ENCODE data around the gene CCR3.
"Not testable (repeated sequence)": the region's sequence is repeated elsewhere in the genome, so short reads cannot be mapped to it uniquely, and the experiment has no call there.

Gene CCR3

DNA sequence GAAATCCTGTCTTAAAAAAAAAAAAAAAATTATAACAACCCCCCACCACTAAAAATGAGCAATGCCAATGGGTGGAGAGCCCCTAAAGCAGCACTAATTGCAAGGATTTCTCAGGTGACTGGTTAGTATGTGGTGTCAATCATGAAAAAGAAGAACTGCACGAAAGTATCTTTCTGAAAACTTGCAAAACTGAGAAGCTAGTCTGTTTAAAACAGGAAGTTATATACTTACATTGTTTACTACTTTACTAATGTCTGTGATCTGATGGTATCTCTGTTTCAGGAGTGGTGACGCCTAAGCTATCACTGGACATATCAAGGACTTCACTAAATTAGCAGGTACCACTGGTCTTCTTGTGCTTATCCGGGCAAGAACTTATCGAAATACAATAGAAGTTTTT lies at the start of gene CCR3:
CCR3 (plus strand) TSS at position 341 of the 400 bp plus-strand sequence. CDS start 22,699 bp downstream, outside the sequence.
- DNase-seq (ENCODE audit: low read depth): no peak

DNA sequence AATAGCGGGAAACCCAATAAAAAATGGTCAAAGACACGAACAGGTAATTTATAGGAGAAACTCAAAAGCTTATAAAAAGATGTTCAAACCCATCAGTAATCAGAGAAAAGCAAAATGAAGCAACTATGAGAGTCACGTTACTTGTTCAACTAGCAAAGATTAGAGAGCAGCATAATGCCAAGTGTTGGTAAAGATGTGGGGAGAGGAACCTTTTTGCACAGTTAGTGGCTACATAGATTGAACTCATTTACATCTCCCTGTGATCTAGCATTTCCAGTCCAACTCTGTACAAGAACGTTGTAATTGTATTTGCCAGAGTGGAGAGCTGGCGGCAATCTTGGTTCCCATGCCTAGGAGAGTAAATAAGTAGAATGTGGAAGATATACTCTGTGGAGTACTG lies 49.3 kb upstream of the CCR3 start:
- no peak for DNase-seq (ENCODE audit: low read depth)

DNA sequence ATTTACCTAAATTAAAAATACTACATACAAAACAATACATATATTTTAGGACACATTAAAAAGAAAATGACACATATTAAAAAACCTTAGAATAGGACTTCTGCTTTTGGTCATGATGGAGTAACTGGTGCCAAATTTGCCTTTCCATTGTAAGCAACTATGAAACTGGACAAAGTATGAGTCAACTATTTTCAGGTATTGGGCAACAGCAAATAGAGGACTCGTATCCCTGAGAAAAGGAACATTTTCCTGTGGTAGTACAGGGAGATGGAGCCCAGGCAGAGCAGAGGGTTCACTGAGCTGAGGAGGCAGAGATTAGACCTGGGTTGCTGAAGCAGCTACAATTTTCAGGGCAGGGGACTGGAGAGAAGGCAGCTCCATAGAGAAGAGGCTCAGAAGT lies 48.8 kb upstream of the CCR3 start:
- DNase-seq (ENCODE audit: low read depth): no peak

DNA sequence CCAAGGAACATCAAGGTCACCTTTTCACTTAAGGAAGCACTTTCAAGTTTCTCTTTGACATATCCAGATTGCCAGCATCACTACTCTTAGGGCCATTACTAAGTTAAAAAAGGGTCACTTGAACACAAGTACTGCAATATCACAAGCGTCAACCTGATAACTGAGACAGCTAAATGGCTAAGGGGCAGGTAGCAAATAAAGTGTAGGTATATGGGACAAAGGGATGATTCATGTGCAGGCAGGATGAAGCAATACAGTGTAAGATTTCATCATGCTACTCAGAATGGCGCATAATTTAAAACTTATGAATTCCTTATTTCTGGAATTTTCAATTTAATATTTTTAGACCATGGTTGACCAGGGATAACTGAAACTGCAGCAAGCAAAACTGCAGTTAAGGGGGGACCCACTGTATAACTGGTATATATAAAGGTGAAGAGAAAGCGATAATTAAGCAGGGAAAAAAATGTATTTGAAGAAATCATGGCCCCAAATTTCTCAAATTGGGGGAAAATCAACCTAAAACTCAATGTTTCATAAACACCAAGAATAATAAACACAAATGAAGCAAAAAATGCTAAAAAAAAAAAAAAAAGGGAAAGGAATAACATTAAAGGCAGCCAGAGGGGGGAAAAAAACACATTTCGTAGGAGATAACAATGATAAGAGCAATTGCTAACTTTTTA lies 47.2 kb upstream of the CCR3 start:
- no peak for DNase-seq (ENCODE audit: low read depth)

DNA sequence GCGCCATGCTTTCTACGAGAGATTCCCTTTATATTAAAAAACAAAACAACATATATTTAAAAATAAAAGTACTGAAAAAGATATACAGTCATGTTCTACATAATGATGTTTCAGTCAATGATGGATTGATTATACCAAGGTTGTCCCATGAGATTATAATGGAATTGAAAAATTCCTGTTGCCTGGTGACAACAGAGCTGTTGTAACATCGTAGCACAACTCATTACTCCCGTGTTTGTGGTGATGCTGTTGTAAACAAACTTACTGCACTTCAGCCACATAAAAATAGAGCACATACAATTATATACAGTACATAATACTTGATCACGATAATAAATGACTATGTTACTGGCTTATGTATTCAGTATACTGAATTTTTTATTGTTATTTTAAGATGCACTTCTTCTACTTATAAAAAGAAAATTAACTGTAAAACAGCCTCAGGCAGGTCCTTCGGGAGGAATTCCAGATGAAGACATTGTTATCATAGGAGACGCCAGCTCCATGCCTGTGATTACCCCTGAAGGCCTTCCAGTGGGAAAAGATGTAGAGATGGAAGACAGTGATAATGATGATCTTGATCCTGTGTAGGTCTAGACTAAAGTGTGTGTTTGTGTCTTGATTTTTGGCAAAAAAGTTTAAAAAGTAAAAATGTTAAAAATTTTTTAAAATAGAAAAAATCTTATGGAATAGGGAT lies 45.9 kb upstream of the CCR3 start:
- DNase-seq (ENCODE audit: low read depth): no peak

DNA sequence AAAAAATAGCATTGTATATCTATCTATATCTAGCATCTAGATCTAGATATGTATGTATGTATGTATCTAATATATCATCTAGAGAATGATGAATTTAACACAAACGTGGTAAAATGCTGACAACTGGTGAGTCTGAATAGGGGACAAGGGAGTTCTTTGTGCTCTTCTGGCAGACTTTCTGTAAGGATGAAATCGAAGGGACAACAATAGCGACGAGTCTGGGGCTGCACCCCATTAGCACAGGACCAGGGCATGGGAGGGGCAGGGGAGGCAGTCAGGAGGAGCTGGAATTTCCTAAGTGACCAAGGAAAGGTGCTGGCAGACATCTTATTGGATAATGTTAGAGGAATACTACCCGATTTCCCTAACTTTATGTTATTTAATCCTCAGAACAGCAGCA lies 42.0 kb upstream of the CCR3 start:
- DNase-seq (ENCODE audit: low read depth): no peak

DNA sequence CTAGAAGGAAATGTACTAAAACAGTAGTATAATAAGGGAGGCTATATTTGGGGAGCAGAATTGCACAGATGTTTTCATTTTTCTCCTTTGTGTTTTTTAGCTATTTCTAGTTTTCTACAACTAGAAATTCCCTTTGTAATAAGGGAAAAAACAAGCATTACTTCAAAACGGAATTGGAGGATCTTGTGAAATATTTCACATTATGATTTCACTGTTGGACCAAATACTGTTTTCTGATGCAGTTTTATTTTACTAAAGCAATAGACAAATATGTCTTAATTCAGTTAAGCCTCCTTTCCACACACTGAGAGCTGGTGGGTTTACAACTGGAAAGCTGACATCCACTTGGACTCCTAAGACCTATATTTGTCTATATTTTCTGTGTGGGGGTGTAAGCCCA lies 41.5 kb upstream of the CCR3 start:
- DNase-seq (ENCODE audit: low read depth): no peak

DNA sequence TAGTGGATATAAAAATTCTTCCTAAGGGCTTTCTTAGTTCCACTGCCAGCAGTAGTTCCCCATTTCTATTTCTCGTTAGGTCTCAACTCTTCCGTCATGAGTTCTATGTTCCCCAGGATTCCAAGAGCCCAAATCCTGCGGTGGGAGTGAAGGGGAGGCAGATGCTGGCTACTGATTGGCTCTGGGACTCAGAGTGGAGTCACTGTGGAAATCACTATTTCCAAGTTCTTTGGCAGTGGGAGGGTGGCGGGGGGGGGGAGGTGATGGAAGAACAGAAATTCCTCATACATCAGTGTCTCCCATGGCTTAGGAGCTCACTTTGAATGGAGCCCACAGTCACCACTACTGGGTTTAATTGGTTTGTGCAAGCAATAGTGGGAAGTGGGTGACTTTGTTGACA lies 39.7 kb upstream of the CCR3 start:
- no peak for DNase-seq (ENCODE audit: low read depth)

DNA sequence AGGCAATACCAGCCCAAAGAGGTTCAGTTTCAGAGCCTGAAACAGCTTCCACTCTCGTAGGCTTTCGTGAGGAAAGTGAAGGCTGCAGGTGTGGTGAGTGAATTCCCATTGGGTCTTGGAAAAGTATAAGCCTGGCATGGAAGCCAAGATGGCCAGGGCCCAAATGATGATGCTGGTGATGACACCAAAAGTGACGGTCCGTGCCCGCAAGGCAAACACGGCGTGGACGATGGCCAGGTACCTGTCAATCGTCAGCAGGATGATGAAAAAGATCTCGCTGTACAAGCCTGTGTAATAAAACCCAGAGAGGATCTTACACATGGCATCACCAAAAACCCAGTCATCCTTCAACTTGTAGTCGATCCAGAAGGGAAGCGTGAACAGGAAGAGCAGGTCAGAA lies 38.6 kb upstream of the CCR3 start:
- no peak for DNase-seq (ENCODE audit: low read depth)

DNA sequence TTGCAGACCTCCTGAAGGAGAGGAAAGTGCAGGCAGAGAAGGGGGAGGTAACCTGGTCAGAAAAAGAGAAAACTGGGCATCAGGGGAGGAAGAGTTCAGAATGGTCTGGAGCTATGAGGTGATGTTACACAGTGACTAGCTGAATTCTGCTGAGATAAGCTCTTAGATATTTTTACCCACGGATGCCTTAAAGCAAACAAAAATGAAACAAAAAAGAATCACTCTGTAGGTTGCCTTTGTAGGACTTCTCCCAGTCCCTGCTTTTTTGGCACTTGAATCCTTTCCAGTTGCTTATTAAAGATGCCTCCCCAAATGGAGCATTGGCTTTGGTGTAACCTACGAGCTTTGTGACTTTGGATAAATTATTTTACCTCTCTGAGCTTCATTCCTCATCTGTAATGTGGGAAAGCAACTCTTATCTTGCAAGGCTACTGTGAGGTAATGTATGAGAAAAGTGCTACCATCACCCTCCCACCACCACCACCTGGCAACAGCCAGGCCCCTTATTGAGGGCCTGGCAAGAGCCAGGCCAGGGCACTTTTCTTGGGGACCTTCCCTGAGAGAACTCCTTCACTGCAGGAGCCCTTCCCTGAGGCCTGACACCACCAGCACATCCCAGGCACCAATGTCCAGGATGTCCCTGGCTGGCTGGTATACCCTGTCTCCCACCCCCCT lies 36.8 kb upstream of the CCR3 start:
- DNase-seq (ENCODE audit: low read depth): no peak

DNA sequence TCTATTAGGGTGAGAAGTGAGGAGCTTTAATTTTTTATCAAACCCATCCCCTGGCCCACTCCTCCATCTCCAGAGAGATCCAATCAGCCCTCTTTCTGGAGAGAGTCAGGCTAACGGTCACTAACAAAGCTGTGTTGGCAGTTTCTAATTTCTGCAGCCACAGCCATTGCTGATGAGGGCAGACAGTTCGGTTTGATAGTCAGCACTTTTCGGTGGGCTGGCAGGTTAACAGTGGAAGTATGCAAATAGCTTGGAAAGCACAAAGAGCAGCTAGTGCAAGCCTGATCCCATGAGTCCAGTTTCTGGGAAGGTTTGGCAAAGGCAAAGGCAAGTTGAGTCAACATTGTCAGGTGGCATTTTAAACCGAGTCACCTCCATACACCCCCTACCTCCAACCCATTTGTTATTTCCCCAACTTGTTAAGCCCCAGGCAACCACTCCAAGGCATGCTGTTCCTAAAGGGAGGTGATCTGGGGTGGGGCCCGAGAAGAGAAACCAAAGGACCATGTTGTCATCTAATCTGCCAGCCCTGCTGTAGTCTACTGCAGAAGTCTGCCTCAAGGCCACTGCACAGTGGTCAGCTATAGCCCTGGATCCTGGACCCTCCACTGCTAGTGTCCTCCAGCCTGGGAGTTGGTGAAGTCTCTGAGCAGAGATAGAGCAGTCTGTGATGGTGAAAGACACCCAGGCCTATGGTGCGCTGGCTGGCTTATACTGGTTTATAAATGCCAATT lies 35.8 kb upstream of the CCR3 start:
- no peak for DNase-seq (ENCODE audit: low read depth)

DNA sequence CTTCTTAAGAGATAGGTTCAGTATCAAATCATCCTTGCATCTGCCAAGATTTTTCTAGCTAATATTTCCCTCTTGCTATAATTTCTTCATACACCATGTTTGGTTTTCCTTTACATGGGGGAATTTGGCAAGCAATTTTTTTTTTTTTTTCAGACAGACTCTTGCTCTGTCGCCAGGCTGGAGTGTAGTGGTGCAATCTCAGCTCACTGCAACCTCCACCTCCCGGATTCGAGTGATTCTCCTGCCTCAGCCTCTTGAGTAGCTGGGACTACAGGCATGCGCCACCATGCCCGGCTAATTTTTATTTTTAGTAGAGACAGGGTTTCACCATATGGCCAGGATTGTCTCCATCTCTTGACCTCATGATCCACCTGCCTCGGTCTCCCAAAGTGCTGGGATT lies 34.7 kb upstream of the CCR3 start:
- not testable (repeated sequence) for DNase-seq (ENCODE audit: low read depth)

DNA sequence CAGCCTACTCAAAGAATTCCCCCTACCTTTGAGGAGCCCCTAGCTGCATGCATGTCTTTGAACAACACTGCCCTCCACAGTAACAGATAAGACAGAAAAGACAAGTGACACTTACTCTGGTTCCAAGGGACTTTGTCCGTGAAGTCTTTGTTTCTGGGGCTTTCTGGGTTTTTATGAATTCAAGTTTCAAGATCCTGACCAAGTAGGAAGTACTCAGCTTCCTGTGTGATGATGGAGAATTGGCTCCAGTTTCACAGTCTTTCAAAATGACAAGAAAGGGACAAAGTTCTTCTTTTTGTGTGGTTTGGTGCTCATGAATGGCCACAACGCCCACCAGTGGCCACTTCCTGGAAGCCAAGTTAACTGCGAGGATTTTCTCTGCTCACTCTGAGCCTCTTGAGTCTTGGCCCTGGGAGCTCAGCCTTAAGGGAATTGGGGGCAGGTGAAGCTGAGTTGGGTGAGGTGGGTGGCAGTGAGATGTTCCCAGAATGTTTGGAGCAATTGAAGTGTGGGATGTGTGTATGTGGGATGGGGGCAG lies 34.0 kb upstream of the CCR3 start, which contains the start of gene CCR1:
CCR1 (minus strand) TSS at position 147 of the 538 bp plus-strand sequence. CDS start 4,000 bp downstream, outside the sequence.
- DNase-seq (ENCODE audit: low read depth): no peak

DNA sequence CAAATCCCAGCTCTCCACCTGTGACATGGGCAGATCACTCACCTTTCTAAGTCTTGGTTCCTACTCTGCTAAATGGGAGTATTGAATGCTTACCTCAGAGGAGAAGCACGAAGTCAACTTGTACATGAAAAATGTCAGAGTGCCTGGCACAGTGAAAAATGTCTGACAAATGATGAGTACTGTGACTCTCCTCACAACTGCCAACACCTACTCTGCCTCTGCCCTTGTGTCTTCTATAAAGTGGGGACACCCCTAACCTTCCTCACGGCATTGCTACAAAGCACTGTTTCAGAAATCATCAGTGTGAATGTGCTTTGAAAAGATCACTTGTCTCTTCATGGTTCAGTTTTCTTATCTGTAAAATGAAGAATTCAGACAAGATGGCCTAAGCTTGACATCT lies 33.2 kb upstream of the CCR3 start:
- no peak for DNase-seq (ENCODE audit: low read depth)

DNA sequence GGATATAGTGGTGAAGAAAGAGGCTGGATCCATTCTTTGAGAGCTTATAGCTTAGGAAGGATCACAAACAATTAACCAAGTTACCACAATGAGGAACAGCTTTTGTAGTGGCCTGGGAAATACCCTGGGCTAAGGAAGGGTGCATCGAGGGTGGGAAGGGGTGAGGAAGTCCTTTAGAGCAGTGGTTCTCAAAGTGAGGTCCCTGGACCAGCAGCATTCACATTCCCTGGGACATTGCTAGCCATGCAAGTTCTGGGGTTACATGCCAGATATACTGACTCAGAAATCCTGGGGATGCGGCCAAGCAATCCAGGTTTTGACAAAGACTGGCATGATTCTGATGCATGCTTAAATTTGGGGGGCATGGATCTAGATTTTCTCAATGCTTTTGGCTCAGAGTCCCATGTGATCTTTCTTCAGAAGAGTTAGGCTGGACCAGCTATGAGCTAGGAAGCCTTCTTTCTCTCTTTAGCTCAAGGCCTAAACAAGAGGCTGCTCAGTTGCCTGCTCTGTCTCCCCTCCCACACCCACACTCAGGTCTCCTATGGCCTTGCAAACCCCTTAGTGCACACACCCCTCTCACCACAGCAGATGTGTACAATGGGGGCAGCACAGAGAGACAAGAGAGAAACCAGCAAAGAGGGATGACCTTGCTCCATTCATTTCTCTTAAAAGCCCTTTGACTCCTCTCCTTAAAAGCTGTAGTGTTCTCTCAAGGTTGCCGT lies 32.4 kb upstream of the CCR3 start:
- DNase-seq (ENCODE audit: low read depth): no peak

DNA sequence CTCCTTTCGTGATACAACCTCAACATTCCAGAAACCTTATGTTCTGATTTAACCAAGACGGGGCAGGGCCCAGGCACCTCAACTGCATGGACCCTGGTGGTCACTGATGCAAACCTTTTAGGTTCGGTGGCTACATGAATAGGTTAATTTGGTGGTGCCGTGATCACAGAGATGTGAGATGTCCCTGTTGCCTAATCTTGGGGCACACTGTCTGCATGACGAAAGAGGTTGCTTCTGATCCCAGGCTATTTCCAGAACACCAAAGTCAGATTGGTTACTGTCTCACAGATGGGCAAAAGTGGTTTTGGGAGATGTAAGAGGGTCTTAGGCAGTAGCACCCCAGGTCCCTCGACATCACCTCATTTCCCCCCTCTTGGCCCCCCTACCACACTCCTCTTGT lies 30.2 kb upstream of the CCR3 start:
- no peak for DNase-seq (ENCODE audit: low read depth)

DNA sequence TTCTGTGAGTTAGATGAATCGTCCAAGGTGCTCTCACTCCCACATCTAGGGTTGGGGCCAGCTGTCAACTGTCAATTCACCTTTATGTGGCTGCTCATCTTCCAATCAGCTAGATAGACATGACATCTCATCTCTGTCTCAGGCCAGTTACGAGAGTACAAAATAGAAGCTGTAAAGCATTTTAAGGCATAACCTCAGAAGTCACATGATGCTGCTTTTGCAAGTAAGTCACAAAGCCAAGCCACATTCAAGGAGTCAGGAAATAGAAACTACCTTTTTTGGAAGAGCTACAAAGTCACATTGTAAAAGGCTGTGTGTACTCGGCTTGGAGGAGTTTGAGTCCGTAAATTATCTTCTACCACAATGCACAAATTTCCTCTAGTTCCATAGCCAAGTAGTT lies 29.1 kb upstream of the CCR3 start:
- no peak for DNase-seq (ENCODE audit: low read depth)

DNA sequence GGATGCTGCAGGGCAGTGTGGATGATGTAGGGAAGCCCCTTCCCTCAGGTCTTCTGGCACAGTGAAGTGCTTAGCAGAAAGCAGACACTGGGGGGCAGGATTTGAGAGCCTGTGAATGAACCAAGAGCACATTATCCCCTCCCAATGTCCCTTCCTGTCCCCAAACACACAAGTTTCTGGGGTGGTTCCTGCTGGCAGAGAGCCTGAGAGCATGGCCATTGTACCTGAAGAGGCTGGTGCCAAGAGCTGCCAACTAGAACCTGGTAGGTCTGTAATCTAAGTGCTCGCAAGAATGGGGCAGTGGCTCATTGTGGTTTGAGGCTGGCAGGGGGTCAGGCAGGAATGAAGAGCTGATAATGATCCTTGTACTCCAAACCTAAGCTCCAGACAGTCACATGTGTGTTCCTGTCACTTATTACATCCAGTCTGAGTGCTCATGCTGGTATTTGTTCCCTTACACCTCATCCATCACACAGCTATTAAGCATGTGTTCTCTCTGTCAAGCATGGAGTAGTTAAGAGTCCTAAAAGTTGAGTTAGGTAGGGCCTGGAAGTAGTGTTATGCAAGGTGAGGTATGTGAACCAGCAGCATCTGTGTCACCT lies 27.4 kb upstream of the CCR3 start:
- no peak for DNase-seq (ENCODE audit: low read depth)

DNA sequence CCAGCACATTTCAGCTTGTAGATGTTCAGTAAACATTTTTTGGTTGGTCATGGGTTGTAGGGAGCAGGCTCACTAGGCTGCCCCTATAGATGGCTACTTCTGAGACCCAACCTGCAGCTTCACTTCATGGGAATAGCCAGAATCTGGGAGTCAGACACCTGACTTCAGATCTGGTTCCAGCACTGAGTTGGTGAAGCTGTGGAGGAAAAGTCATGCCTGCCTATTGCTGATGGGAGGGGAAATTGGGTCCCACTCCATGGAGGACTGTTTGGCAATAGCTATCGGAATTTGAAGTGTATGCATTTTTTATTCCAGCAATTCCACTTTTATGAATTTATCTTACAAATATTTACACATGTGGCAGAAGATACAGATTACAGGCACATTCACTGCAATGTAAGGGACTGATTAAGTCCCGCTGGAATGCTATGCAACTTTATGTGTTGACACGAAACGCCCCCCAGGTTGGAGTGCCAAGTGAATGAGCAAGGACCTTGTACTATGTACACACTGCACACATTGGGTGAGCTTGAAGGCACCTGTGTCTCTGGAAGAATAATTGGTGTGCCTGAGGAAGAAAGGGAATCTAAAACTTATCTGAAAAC lies 26.3 kb upstream of the CCR3 start:
- no peak for DNase-seq (ENCODE audit: low read depth)

DNA sequence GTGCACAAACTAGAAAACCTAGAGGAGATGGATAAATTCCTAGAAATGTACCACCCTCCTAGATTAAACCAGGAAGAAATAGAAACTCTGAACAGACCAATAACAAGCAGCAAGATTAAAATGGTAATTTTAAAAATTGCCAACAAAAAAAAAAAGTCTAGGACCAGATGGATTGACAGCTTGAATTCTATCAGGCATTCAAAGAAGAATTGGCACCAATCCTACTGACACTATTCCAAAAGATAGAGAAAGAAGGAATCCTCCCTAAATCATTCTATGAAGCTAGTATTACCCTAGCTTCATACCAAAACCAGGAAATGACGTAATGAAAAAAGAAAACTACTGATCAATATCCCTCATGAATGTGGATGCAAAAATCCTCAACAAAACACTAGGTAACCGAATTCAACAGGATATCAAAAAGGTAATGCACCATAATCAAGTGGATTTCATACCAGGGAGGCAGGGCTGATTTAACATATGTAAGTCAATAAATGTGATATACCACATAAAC lies 24.0 kb upstream of the CCR3 start:
- no peak for DNase-seq (ENCODE audit: low read depth)

DNA sequence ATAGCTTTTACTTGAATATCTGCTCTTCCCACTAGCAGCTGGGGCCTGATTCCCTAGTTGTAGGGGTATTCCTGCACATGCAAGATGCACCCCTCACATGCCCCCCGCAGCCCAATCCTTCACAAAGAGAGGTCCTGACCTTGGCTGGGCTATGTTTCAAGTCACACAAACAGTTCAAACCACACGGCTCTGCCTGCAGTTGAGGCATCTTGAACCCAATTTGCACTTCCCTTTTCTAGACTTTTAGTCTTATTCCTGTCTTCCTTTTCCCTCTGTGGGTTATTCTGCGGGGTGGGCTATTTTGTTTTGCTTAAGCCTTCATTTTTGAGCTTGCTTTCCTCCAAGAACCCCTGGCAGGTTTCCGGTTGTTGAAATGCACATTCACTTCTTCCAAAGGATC lies 20.9 kb upstream of the CCR3 start:
- DNase-seq (ENCODE audit: low read depth): no peak

Measured in stimulated activated CD8-positive, alpha-beta memory T cell treated with anti-CD3 and anti-CD28 coated beads, Interleukin-15, amount 100 ng/mL, for 1 hour (primary cell).